Measurements from ENCODE around the gene KDM2A.

KDM2A gene

DNA sequence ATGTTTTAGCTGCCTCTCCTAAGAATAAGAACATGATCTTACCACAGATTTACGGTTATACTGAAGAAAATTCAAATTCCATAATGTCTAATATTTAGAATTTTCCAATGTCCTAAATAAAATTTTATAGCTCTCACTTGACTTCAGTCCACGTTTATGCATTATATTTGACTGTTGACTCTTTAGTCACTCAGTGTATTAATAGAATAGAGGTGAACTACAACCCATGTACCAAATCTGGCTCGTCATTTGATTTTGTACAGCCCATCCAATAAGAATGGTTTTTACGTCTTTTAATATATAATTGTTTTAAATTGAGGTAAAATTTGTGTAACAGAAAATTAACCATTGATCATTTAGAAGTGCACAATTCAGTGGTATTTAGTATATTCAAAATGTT is 34.9 kb downstream of the KDM2A start:
- Histone ChIP-seq H3K56ac (ENCODE audit: low read length) (no peak overlapping the region), H3K27me3 (ENCODE audit: insufficient read depth, low read length, poor library complexity) (no peaks in the 10 kb centered on the region), H4K5ac (ENCODE audit: low read length) (no peak overlapping the region), H3K4ac (ENCODE audit: low read depth, low read length) (no peak overlapping the region), H3K9ac (ENCODE audit: low read length) (no peak overlapping the region), H3K18ac (ENCODE audit: low read length) (no peak overlapping the region), H2AK5ac (ENCODE audit: low read length) (no peak overlapping the region), H2BK15ac (replicated peaks; ENCODE audit: low read depth) (no peak overlapping the region), H3K4me2 (ENCODE audit: low read length) (no peak overlapping the region), H3K79me2 (ENCODE audit: control insufficient read depth, insufficient read depth, low read length) (peaks cover 3% of the 10 kb centered on the region), H3K79me1 (ENCODE audit: low read length) (peaks cover 12% of the 10 kb centered on the region), H3K4me1 (ENCODE audit: control insufficient read depth, low read depth, low read length) (no peaks in the 10 kb centered on the region), H3K23ac (ENCODE audit: low read length) (no peak overlapping the region), H4K8ac (ENCODE audit: low read depth, low read length) (no peak overlapping the region), H2BK120ac (ENCODE audit: low read depth, low read length) (no peak overlapping the region), H3K27ac (ENCODE audit: low read depth, low read length) (no peak overlapping the region), H3K4me3 (ENCODE audit: low read length) (no peak overlapping the region), H3K36me3 (ENCODE audit: control insufficient read depth, insufficient read depth, low read length) (no peaks in the 10 kb centered on the region), H2BK5ac (ENCODE audit: low read length) (no peak overlapping the region)
- no peak for DNase-seq
- 100% methylated on average over 1 of the region's 4 CpGs for WGBS (ENCODE audit: extremely low coverage, insufficient coverage, low lambda C conversion rate)

DNA sequence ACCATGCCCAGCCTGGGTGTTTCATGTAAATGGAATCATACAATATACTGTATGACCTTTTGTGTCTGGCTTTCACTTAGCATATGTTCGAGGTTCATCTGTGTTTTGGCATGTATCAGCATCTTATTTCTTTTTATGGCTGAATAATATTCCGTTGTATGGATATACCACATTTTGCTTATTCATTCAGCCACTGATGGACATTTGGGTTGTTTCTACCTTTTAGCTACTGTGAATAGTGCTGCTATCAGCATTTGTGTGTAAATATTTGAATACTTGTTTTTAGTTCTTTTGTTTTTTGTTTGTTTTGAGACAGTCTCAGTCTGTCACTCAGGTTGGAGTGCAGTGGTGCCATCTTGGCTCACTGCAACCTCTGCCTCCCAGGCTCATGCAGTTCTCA is 35.7 kb downstream of the KDM2A start:
- Histone ChIP-seq H2BK5ac (ENCODE audit: low read length) (no peak overlapping the region), H3K56ac (ENCODE audit: low read length) (no peak overlapping the region), H3K36me3 (ENCODE audit: control insufficient read depth, insufficient read depth, low read length) (no peaks in the 10 kb centered on the region), H2AK5ac (ENCODE audit: low read length) (no peak overlapping the region), H4K5ac (ENCODE audit: low read length) (no peak overlapping the region), H2BK120ac (ENCODE audit: low read depth, low read length) (no peak overlapping the region), H3K9ac (ENCODE audit: low read length) (no peak overlapping the region), H3K4me3 (ENCODE audit: low read length) (no peak overlapping the region), H3K4me2 (ENCODE audit: low read length) (no peak overlapping the region), H4K8ac (ENCODE audit: low read depth, low read length) (no peak overlapping the region), H3K4me1 (ENCODE audit: control insufficient read depth, low read depth, low read length) (no peaks in the 10 kb centered on the region), H3K27ac (ENCODE audit: low read depth, low read length) (no peak overlapping the region), H3K79me2 (ENCODE audit: control insufficient read depth, insufficient read depth, low read length) (peaks cover 1% of the 10 kb centered on the region), H3K18ac (ENCODE audit: low read length) (no peak overlapping the region), H2BK15ac (replicated peaks; ENCODE audit: low read depth) (no peak overlapping the region), H3K4ac (ENCODE audit: low read depth, low read length) (no peak overlapping the region), H3K79me1 (ENCODE audit: low read length) (peaks cover 10% of the 10 kb centered on the region), H3K23ac (ENCODE audit: low read length) (no peak overlapping the region), H3K27me3 (ENCODE audit: insufficient read depth, low read length, poor library complexity) (no peaks in the 10 kb centered on the region)
- whole genome bisulfite sequencing (ENCODE audit: extremely low coverage, insufficient coverage, low lambda C conversion rate) = no CpG with 5 or more reads among the region's 2 CpGs
- no peak for DNase-seq

DNA sequence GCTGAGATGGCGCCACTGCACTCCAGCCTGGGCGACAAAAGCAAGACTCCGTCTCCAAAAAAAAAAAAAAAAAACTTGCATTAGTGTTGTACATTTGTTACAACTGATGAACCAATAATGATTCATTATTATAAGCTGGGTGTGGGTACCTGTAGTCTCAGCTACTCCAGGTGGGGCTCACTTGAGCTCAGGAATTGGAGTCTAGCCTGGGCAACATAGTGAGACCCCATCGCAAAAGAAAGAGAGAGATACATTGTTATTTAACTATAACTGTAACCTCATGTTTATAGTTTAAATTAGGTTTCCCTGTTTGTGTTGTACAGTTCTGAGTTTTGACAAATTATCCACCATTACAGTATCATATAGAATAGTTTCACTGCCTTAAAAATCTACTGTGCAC is 38.6 kb downstream of the KDM2A start:
- H3K79me2 ChIP-seq (ENCODE audit: control insufficient read depth, insufficient read depth, low read length) = peaks cover 2% of the 10 kb centered on the region
- WGBS (ENCODE audit: extremely low coverage, insufficient coverage, low lambda C conversion rate) = no CpG with 5 or more reads among the region's 4 CpGs

DNA sequence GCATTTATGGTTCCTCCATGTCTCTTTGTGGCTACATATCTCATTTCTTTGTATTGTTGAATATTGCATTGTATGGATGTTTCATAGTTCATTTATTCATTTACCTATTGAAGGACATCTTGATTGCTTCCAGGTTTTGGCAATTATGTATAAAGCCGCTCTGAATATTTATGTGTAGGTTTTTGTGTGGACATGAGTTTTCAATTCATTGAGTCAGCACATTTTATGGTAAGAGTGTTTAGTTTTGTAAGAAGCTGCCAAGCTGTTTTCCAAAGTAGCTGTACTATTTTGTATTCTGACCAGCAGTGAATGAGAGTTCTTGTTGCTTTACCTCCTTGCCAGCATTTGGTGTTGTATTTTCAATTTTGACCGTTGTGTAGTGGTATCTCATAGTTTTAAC is 39.2 kb downstream of the KDM2A start:
- Histone ChIP-seq H4K5ac (ENCODE audit: low read length) (no peak overlapping the region), H3K9ac (ENCODE audit: low read length) (no peak overlapping the region), H4K8ac (ENCODE audit: low read depth, low read length) (no peak overlapping the region), H2BK5ac (ENCODE audit: low read length) (no peak overlapping the region), H3K4me2 (ENCODE audit: low read length) (no peak overlapping the region), H3K36me3 (ENCODE audit: control insufficient read depth, insufficient read depth, low read length) (no peaks in the 10 kb centered on the region), H3K4me1 (ENCODE audit: control insufficient read depth, low read depth, low read length) (no peaks in the 10 kb centered on the region), H3K56ac (ENCODE audit: low read length) (no peak overlapping the region), H3K79me1 (ENCODE audit: low read length) (peaks cover 6% of the 10 kb centered on the region), H2BK15ac (replicated peaks; ENCODE audit: low read depth) (no peak overlapping the region), H3K4ac (ENCODE audit: low read depth, low read length) (no peak overlapping the region), H3K27ac (ENCODE audit: low read depth, low read length) (no peak overlapping the region), H2AK5ac (ENCODE audit: low read length) (no peak overlapping the region), H3K79me2 (ENCODE audit: control insufficient read depth, insufficient read depth, low read length) (peaks cover 4% of the 10 kb centered on the region), H3K27me3 (ENCODE audit: insufficient read depth, low read length, poor library complexity) (no peaks in the 10 kb centered on the region), H2BK120ac (ENCODE audit: low read depth, low read length) (no peak overlapping the region), H3K23ac (ENCODE audit: low read length) (no peak overlapping the region), H3K4me3 (ENCODE audit: low read length) (no peak overlapping the region), H3K18ac (ENCODE audit: low read length) (no peak overlapping the region)
- DNase-seq = no peak
- WGBS (ENCODE audit: extremely low coverage, insufficient coverage, low lambda C conversion rate) = no CpG with 5 or more reads among the region's 2 CpGs

More for the DNA sequence above, 38.6 kb downstream of the KDM2A start:
- Histone ChIP-seq H3K18ac (ENCODE audit: low read length) (no peak overlapping the region), H3K4ac (ENCODE audit: low read depth, low read length) (no peak overlapping the region), H3K9ac (ENCODE audit: low read length) (no peak overlapping the region), H4K5ac (ENCODE audit: low read length) (no peak overlapping the region), H3K56ac (ENCODE audit: low read length) (no peak overlapping the region), H3K79me1 (ENCODE audit: low read length) (peaks cover 6% of the 10 kb centered on the region), H2BK15ac (replicated peaks; ENCODE audit: low read depth) (no peak overlapping the region), H2BK5ac (ENCODE audit: low read length) (no peak overlapping the region), H3K36me3 (ENCODE audit: control insufficient read depth, insufficient read depth, low read length) (no peaks in the 10 kb centered on the region), H3K27me3 (ENCODE audit: insufficient read depth, low read length, poor library complexity) (no peaks in the 10 kb centered on the region), H2BK120ac (ENCODE audit: low read depth, low read length) (no peak overlapping the region), H3K23ac (ENCODE audit: low read length) (no peak overlapping the region), H3K4me2 (ENCODE audit: low read length) (no peak overlapping the region), H4K8ac (ENCODE audit: low read depth, low read length) (no peak overlapping the region), H3K4me1 (ENCODE audit: control insufficient read depth, low read depth, low read length) (no peaks in the 10 kb centered on the region), H3K27ac (ENCODE audit: low read depth, low read length) (no peak overlapping the region), H3K4me3 (ENCODE audit: low read length) (no peak overlapping the region), H2AK5ac (ENCODE audit: low read length) (no peak overlapping the region)
- no peak for DNase-seq

DNA sequence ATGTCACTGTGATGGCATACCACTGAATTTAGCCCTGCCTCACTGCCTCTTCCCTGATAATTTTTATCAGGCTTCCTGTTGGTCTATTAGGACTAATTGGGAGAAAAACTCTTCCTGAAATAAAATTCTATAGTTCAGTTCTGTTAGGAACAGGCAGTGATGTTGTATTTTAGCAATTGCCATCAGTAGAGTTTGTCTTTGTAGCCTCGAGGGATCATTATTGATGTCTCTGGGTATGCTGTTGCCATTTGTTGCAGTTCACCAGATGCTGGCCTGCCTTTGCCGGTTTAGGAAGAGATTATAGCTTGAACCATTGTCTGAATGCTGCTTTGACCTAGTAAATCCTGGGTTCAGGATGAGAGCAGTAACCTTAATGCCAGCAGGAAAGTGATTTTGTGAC is 41.0 kb downstream of the KDM2A start:
- no peak overlapping the region for H3K27ac ChIP-seq (ENCODE audit: low read depth, low read length)
- WGBS (ENCODE audit: extremely low coverage, insufficient coverage, low lambda C conversion rate) = no CpG with 5 or more reads among the region's 2 CpGs
- H3K4ac ChIP-seq (ENCODE audit: low read depth, low read length) = no peak overlapping the region
- peaks cover 3% of the 10 kb centered on the region for H3K79me1 ChIP-seq (ENCODE audit: low read length)
- DNase-seq = no peak
- H3K9ac ChIP-seq (ENCODE audit: low read length) = no peak overlapping the region
- no peak overlapping the region for H3K18ac ChIP-seq (ENCODE audit: low read length)
- no peak overlapping the region for H2BK15ac ChIP-seq (replicated peaks; ENCODE audit: low read depth)
- no peak overlapping the region for H2BK5ac ChIP-seq (ENCODE audit: low read length)
- H3K27me3 ChIP-seq (ENCODE audit: insufficient read depth, low read length, poor library complexity) = no peaks in the 10 kb centered on the region
- H3K4me3 ChIP-seq (ENCODE audit: low read length) = no peak overlapping the region
- H3K36me3 ChIP-seq (ENCODE audit: control insufficient read depth, insufficient read depth, low read length) = no peaks in the 10 kb centered on the region
- no peak overlapping the region for H4K5ac ChIP-seq (ENCODE audit: low read length)
- no peaks in the 10 kb centered on the region for H3K4me1 ChIP-seq (ENCODE audit: control insufficient read depth, low read depth, low read length)
- no peak overlapping the region for H3K23ac ChIP-seq (ENCODE audit: low read length)
- H2AK5ac ChIP-seq (ENCODE audit: low read length) = no peak overlapping the region
- no peak overlapping the region for H3K4me2 ChIP-seq (ENCODE audit: low read length)
- H3K56ac ChIP-seq (ENCODE audit: low read length) = no peak overlapping the region
- no peak overlapping the region for H4K8ac ChIP-seq (ENCODE audit: low read depth, low read length)
- H2BK120ac ChIP-seq (ENCODE audit: low read depth, low read length) = no peak overlapping the region
- peaks cover 8% of the 10 kb centered on the region for H3K79me2 ChIP-seq (ENCODE audit: control insufficient read depth, insufficient read depth, low read length)

Data from mesendoderm (in vitro differentiated cells).